Transverse colon (tissue), 4 donors: Measurements from ENCODE around the gene P2RX5. TPM values are rescaled to one million over a fixed set of nuclear protein-coding genes. Genes with fewer than 3 reads are reported as not detected.
"Not testable (repeated sequence)": the region's sequence is repeated elsewhere in the genome, so short reads cannot be mapped to it uniquely, and the experiment has no call there.

Experiments
- DNase-seq: peaks from one replicate; pipeline ENCODE4 v3.0.0-alpha.2; 2019
- H3K27ac ChIP-seq, 4 donors: fragments of 200-600 bp; sonication (generic); 2 replicates each; pipeline ENCODE4 v1.5.1; 2016 to 2018; ENCODE audit warnings: inconsistent platforms in 4 of 4
- H3K27me3 ChIP-seq: fragments of 200-600 bp; sonication (generic); 2 replicates; pipeline ENCODE4 v1.5.1; 2017; ENCODE audit warnings: inconsistent platforms
- H3K36me3 ChIP-seq, 4 donors: fragments of 200-600 bp; sonication (generic); 2 replicates each; pipeline ENCODE4 v1.5.1; 2017 to 2019; ENCODE audit warnings: inconsistent platforms in 4 of 4
- H3K4me1 ChIP-seq, 4 donors: fragments of 200-600 bp; sonication (generic); 2 replicates each; pipeline ENCODE4 v1.5.1; 2017 to 2020; ENCODE audit warnings: inconsistent platforms in 4 of 4
- H3K4me3 ChIP-seq, 4 donors: fragments of 200-600 bp; sonication (generic); 1 replicate in 1 of 4; 2 replicates in 3 of 4; pipeline versions ENCODE4 v1.5.1 to v1.6.1; 2017 to 2019; ENCODE audit warnings: inconsistent platforms in 4 of 4
- H3K9me3 ChIP-seq, 2 donors: fragments of 200-600 bp; sonication (generic); 2 replicates each; pipeline ENCODE4 v1.5.1; 2017 to 2019; ENCODE audit warnings: inconsistent platforms in 2 of 2
- CTCF ChIP-seq, 5 experiments: fragments of 200-600 bp in 3 of 5; fragments of 450-650 bp in 2 of 5; sonication (generic) in 3 of 5; IDR thresholded peaks; 1 replicate in 2 of 5; 2 replicates in 3 of 5; pipeline ENCODE4 v1.5.1; 2016 to 2017; ENCODE audit warnings: antibody characterized with exemption in 5 of 5, inconsistent platforms in 3 of 5, mild to moderate bottlenecking in 2 of 5, moderate library complexity in 1 of 5
- EP300 ChIP-seq: sonication (generic); formaldehyde crosslinking; IDR thresholded peaks from one replicate; pipeline ENCODE4 v1.6.1; 2017; ENCODE audit warnings: antibody characterized with exemption, low read depth
- POLR2A ChIP-seq: fragments of 450-650 bp; IDR thresholded peaks from one replicate; pipeline ENCODE4 v1.6.1; 2016; ENCODE audit warnings: antibody characterized with exemption, mild to moderate bottlenecking, moderate library complexity
- POLR2AphosphoS5 ChIP-seq, 3 donors: sonication (generic); formaldehyde crosslinking; IDR thresholded peaks; one replicate each; pipeline ENCODE4 v1.6.1; 2016; ENCODE audit warnings: antibody characterized with exemption in 3 of 3
- WGBS, 2 donors: methylation state at CpG; one replicate each; pipeline ENCODE4 v1.1.5; 2018; ENCODE audit warnings: low coverage in 1 of 2; 5-methylcytosine and 5-hydroxymethylcytosine counted together
- in situ Hi-C, 4 donors: fragments of 200-750 bp; cut with MboI; loops; one replicate each; pipeline versions ENCODE4 v1.15.0 to v1.15.1; 2017; ENCODE audit warnings: low sequenced_read_pairs in 3 of 4, low pct_ligation_motif_present in 1 of 4, low pct_unique_long_range_greater_than_20kb in 1 of 4
- intact Hi-C: fragments of 100-400 bp; cut with DNase I; formaldehyde crosslinking; loops from one replicate; pipeline ENCODE4 v1.15.1; 2023; ENCODE audit warnings: low total_unique reads
- total RNA-seq, 4 donors: library from RNA; depleted of rRNA; stranded (reverse); fragments of >200 nt; gene quantifications; one replicate each; pipeline ENCODE4 v1.1.0, GENCODE V29; 2016

P2RX5 gene
- total RNA-seq, 4 donors from 2014 or later = 0.68 to 11.4 (median 2.1) TPM

- Histone ChIP-seq H3K27ac (no peak overlapping the region), H3K27me3 (no peaks in the 10 kb centered on the region), H3K9me3 (no peaks in the 10 kb centered on the region), H3K36me3 (peaks cover 0 to 3% (median 0%) of the 10 kb centered on the region in 4 donors), H3K4me3 (no peak overlapping the region), H3K4me1 (peaks cover 0 to 3% (median 0%) of the 10 kb centered on the region in 4 donors)
- TF ChIP-seq POLR2A (no peak), EP300 (no peak), POLR2AphosphoS5 (IDR thresholded peaks at IDR 0.05) (no peak), CTCF (IDR thresholded peaks at IDR 0.05) (no peak)
- no peak for DNase-seq
- WGBS, 2 donors = 30 to 58% methylated on average over 2 to 3 of the region's 3 CpGs
- in situ Hi-C loops = no loop called here
- intact Hi-C loops = no loop called here
Observed at GRCh38 chr17:3708366-3708765, 12.4 kb upstream of the P2RX5 start.

- intact Hi-C loops, in situ Hi-C loops: not testable (repeated sequence)
Observed at GRCh38 chr17:3705718-3705984, 9.7 kb upstream of the P2RX5 start.

GRCh38 chr17:3704931-3705717 is 9.2 kb upstream of the P2RX5 start:
- no peak for TF ChIP-seq EP300
- TF ChIP-seq POLR2AphosphoS5 (IDR thresholded peaks at IDR 0.05) = no peak
- TF ChIP-seq POLR2A = no peak
- no peak for TF ChIP-seq CTCF (IDR thresholded peaks at IDR 0.05)
- DNase-seq = no peak
- Histone ChIP-seq H3K9me3 (no peaks in the 10 kb centered on the region), H3K4me3 (no peak overlapping the region), H3K4me1 (no peaks in the 10 kb centered on the region), H3K27ac (no peak overlapping the region), H3K36me3 (no peaks in the 10 kb centered on the region), H3K27me3 (no peaks in the 10 kb centered on the region)
- intact Hi-C loops = no loop called here
- 77 to 83% methylated on average over 4 to 20 of the region's 20 CpGs for WGBS, 2 donors
- in situ Hi-C loops = no loop called here

More at GRCh38 chr17:3705718-3705984, 9.7 kb upstream of the P2RX5 start:
- H3K27ac ChIP-seq, DNase-seq, H3K9me3 ChIP-seq, H3K4me1 ChIP-seq, H3K4me3 ChIP-seq, H3K36me3 ChIP-seq, H3K27me3 ChIP-seq: not testable (repeated sequence)
- 100% methylated on average over 1 of the region's 1 CpG; no CpG with 5 or more reads in 1 of the 2 donors for WGBS, 2 donors

GRCh38 chr17:3702041-3702539 is 6.1 kb upstream of the P2RX5 start:
- in situ Hi-C loops, intact Hi-C loops: not testable (repeated sequence)

GRCh38 chr17:3699951-3700350 is 4.0 kb upstream of the P2RX5 start:
- Histone ChIP-seq H3K27ac (no peak overlapping the region), H3K36me3 (no peaks in the 10 kb centered on the region), H3K4me1 (peaks cover 4 to 17% (median 14%) of the 10 kb centered on the region in 4 donors), H3K27me3 (peaks cover 35% of the 10 kb centered on the region), H3K9me3 (peaks cover 0 to 6% of the 10 kb centered on the region in 2 donors), H3K4me3 (no peak overlapping the region)
- intact Hi-C loops (no loop called here), in situ Hi-C loops (no loop called here)
- TF ChIP-seq POLR2A = no peak
- no peak for TF ChIP-seq CTCF (IDR thresholded peaks at IDR 0.05)
- no peak for TF ChIP-seq POLR2AphosphoS5 (IDR thresholded peaks at IDR 0.05)
- TF ChIP-seq EP300 = no peak
- DNase-seq = no peak
- 78% methylated on average over 4 of the region's 4 CpGs; no CpG with 5 or more reads in 1 of the 2 donors for WGBS, 2 donors

More at GRCh38 chr17:3702041-3702539, 6.1 kb upstream of the P2RX5 start:
- not testable (repeated sequence) for H3K4me1 ChIP-seq, H3K27ac ChIP-seq, H3K9me3 ChIP-seq, H3K36me3 ChIP-seq, H3K4me3 ChIP-seq, DNase-seq
- peaks cover 14% of the 10 kb centered on the region for H3K27me3 ChIP-seq
- WGBS, 2 donors = 80% methylated on average over 7 of the region's 7 CpGs; no CpG with 5 or more reads in 1 of the 2 donors
